SK-N-SH (cell line): ENCODE data around the gene CBX8. TPM values are rescaled to one million over a fixed set of nuclear protein-coding genes. Genes with fewer than 3 reads are reported as not detected.
A peak's percentile ranks its signal among the peaks of the same experiment; 100 is the strongest.

Source experiments
- CTCF ChIA-PET: fragments of 300-600, 350-600 bp; formaldehyde crosslinking; extraction: SDS; loops from one replicate; lab custom pipeline; 2021; lab: Yijun Ruan, JAX
- POLR2A ChIA-PET: fragments of 350-600 bp; sonication (Branson Sonifier 250); formaldehyde crosslinking; extraction: SDS; loops from one replicate; lab custom pipeline; 2020; ENCODE audit warnings: antibody characterized with exemption, inconsistent platforms; lab: Yijun Ruan, JAX
- DNase-seq: peaks from one replicate; pipeline ENCODE4 v3.0.0; 2012
- H2AFZ ChIP-seq: fragments of 200-600 bp; sonication (generic); 2 replicates; pipeline ENCODE4 v1.8.1; 2016; ENCODE audit warnings: antibody characterized with exemption, mild to moderate bottlenecking, low read depth
- H3F3A ChIP-seq: fragments of 200-600 bp; sonication (generic); replicated peaks from 2 replicates; pipeline ENCODE3; 2016; ENCODE audit warnings: antibody characterized with exemption, mild to moderate bottlenecking; ENCODE audit not compliant: insufficient read depth
- H3K27ac ChIP-seq, 2 experiments: fragments of 200-500 bp in 1 of 2; fragments of 200-600 bp in 1 of 2; sonication (Bioruptor generic) in 1 of 2; sonication (generic), shearing (Covaris generic) in 1 of 2; 2 replicates each; pipeline versions ENCODE4 v1.5.1 to v1.6.1; 2014 to 2016; ENCODE audit warnings: low read depth in 2 of 2, inconsistent platforms in 1 of 2, low read length in 1 of 2, mild to moderate bottlenecking in 1 of 2, mixed read lengths in 1 of 2
- H3K27me3 ChIP-seq: fragments of 200-600 bp; sonication (generic), shearing (Covaris generic); 2 replicates; pipeline ENCODE4 v1.6.1; 2016; ENCODE audit warnings: mixed run types; ENCODE audit not compliant: insufficient read depth
- H3K36me3 ChIP-seq, 2 experiments: fragments of 200-500 bp in 1 of 2; fragments of 200-600 bp in 1 of 2; sonication (Bioruptor generic) in 1 of 2; sonication (generic) in 1 of 2; replicated peaks in 1 of 2; 2 replicates each; pipeline versions ENCODE3 to v1.5.1; 2014 to 2016; ENCODE audit warnings: low read length in 1 of 2, mild to moderate bottlenecking in 1 of 2; ENCODE audit not compliant: insufficient read depth in 2 of 2, control insufficient read depth in 1 of 2
- H3K4me1 ChIP-seq, 2 experiments: fragments of 200-500 bp in 1 of 2; fragments of 200-600 bp in 1 of 2; sonication (Bioruptor generic) in 1 of 2; sonication (generic), shearing (Covaris generic) in 1 of 2; 2 replicates each; pipeline versions ENCODE4 v1.5.1 to v1.6.1; 2014 to 2016; ENCODE audit warnings: low read depth in 1 of 2, low read length in 1 of 2, mixed run types in 1 of 2; ENCODE audit not compliant: insufficient read depth in 2 of 2, control insufficient read depth in 1 of 2
- H3K4me2 ChIP-seq: fragments of 200-600 bp; sonication (generic), shearing (Covaris generic); 2 replicates; pipeline ENCODE4 v1.6.1; 2017; ENCODE audit warnings: mixed run types
- H3K4me3 ChIP-seq, 2 experiments: fragments of 200-500 bp in 1 of 2; fragments of 200-600 bp in 1 of 2; sonication (Bioruptor generic) in 1 of 2; sonication (generic), shearing (Covaris generic) in 1 of 2; 2 replicates each; pipeline versions ENCODE4 v1.5.1 to v1.8.1; 2014 to 2016; ENCODE audit warnings: low read depth in 2 of 2, inconsistent platforms in 1 of 2, low read length in 1 of 2, mild to moderate bottlenecking in 1 of 2, mixed read lengths in 1 of 2, moderate library complexity in 1 of 2
- H3K79me2 ChIP-seq: fragments of 200-600 bp; sonication (generic); 2 replicates; pipeline ENCODE4 v1.8.1; 2017; ENCODE audit warnings: mild to moderate bottlenecking; ENCODE audit not compliant: insufficient read depth
- H3K9ac ChIP-seq: fragments of 200-600 bp; sonication (generic); 2 replicates; pipeline ENCODE4 v1.6.1; 2017; ENCODE audit warnings: mixed run types
- H3K9me2 ChIP-seq: fragments of 200-600 bp; sonication (generic); 2 replicates; pipeline ENCODE4 v1.6.1; 2017; ENCODE audit warnings: mixed run types
- H3K9me3 ChIP-seq: fragments of 200-600 bp; sonication (generic); 2 replicates; pipeline ENCODE4 v1.6.1; 2017; ENCODE audit warnings: mixed run types, mild to moderate bottlenecking, moderate library complexity
- H4K20me1 ChIP-seq: fragments of 200-600 bp; sonication (generic); 2 replicates; pipeline ENCODE4 v1.6.1; 2017; ENCODE audit warnings: mild to moderate bottlenecking, mixed run types; ENCODE audit not compliant: insufficient read depth
- CHD2 ChIP-seq: fragments of 150-350 bp; IDR thresholded peaks from 2 replicates; pipeline ENCODE4 v1.6.1; 2018; ENCODE audit warnings: low read length; ENCODE audit not compliant: partially characterized antibody
- CTCF ChIP-seq: fragments of 200-600 bp; sonication (generic); IDR thresholded peaks from 2 replicates; pipeline ENCODE4 v1.6.1; 2017; ENCODE audit warnings: antibody characterized with exemption, mild to moderate bottlenecking, moderate library complexity
- ELF1 ChIP-seq: IDR thresholded peaks from 2 replicates; pipeline ENCODE4 v1.4.0; 2012
- FOSL2 ChIP-seq: IDR thresholded peaks from 2 replicates; pipeline ENCODE4 v1.4.0; 2012; ENCODE audit warnings: low read depth, mild to moderate bottlenecking, moderate library complexity, borderline replicate concordance
- FOXJ3 ChIP-seq: sonication (generic); formaldehyde crosslinking; IDR thresholded peaks from 2 replicates; pipeline ENCODE4 v1.5.1; 2020; ENCODE audit warnings: mild to moderate bottlenecking, missing genetic modification reagents
- FOXM1 ChIP-seq: IDR thresholded peaks from 2 replicates; pipeline ENCODE4 v1.4.0; 2012; ENCODE audit warnings: low read depth, mild to moderate bottlenecking
- GABPA ChIP-seq: IDR thresholded peaks from 2 replicates; pipeline ENCODE4 v1.4.0; 2012; ENCODE audit warnings: low read depth, mild to moderate bottlenecking
- IRF3 ChIP-seq: fragments of 150-350 bp; IDR thresholded peaks from 2 replicates; pipeline ENCODE4 v1.6.1; 2016; ENCODE audit warnings: mild to moderate bottlenecking, low read depth, low read length
- MAX ChIP-seq: IDR thresholded peaks from 2 replicates; pipeline ENCODE4 v1.4.0; 2012; ENCODE audit warnings: low read depth
- MEF2A ChIP-seq: IDR thresholded peaks from 2 replicates; pipeline ENCODE4 v1.4.0; 2012; ENCODE audit warnings: low read depth, borderline replicate concordance
- PBX3 ChIP-seq: IDR thresholded peaks from 2 replicates; pipeline ENCODE4; 2012
- POLR2AphosphoS5 ChIP-seq: IDR thresholded peaks from 2 replicates; pipeline ENCODE4 v1.6.1; 2012; ENCODE audit warnings: low read depth, low read length
- RCOR1 ChIP-seq: fragments of 150-350 bp; IDR thresholded peaks from 2 replicates; pipeline ENCODE4 v1.6.1; 2017; ENCODE audit warnings: antibody characterized with exemption, low read length
- REST ChIP-seq: IDR thresholded peaks from 2 replicates; pipeline ENCODE4 v1.6.1; 2012; ENCODE audit warnings: mild to moderate bottlenecking, low read depth, low read length, moderate library complexity
- RFX5 ChIP-seq: IDR thresholded peaks from 2 replicates; pipeline ENCODE4 v1.6.1; 2012; ENCODE audit warnings: mild to moderate bottlenecking, improper control_type of control experiment, low read length
- TAF1 ChIP-seq: IDR thresholded peaks from 2 replicates; pipeline ENCODE4 v1.6.1; 2012; ENCODE audit warnings: low read depth, mild to moderate bottlenecking, low read length, moderate library complexity, borderline replicate concordance
- TEAD4 ChIP-seq: IDR thresholded peaks from 2 replicates; pipeline ENCODE4 v1.4.0; 2012; ENCODE audit warnings: mild to moderate bottlenecking, borderline replicate concordance; ENCODE audit not compliant: insufficient read depth
- USF1 ChIP-seq: IDR thresholded peaks from 2 replicates; pipeline ENCODE4 v1.4.0; 2012; ENCODE audit warnings: low read depth, borderline replicate concordance
- WGBS: methylation state at CpG from one replicate; pipeline ENCODE4 v1.1.6; 2017; ENCODE audit warnings: low lambda C conversion rate; 5-methylcytosine and 5-hydroxymethylcytosine counted together
- polyA plus RNA-seq, 3 experiments: library from polyadenylated mRNA; depleted of rRNA; stranded (reverse); fragments of >200 nt; gene quantifications; 2 replicates each; pipeline ENCODE4 v1.2.3, GENCODE V29; 2012

CBX8 gene
- polyA plus RNA-seq, 1 of the 3 experiments (the other 2 are of a cell fraction), result 2.9 TPM

GRCh38 chr17:79811011-79811867, 14.4 kb upstream of the CBX8 start (continued):
- TF ChIP-seq REST (peak; percentile 53; the same call in 1 of the 2 replicates), USF1 (no peak), PBX3 (no peak), FOSL2 (no peak), MAX (peak; percentile 88), RFX5 (peak; percentile 14; the same call in 1 of the 2 replicates), TEAD4 (no peak), CHD2 (peak; percentile 95)
- TF ChIP-seq, all 33 proteins: peak for 13

GRCh38 chr17:79810130-79811010, 13.5 kb upstream of the CBX8 start:
- Histone ChIP-seq H3K27me3 (peaks cover 43% of the 10 kb centered on the region), H3K4me1 (peaks cover 15 to 41% of the 10 kb centered on the region in 2 experiments), H2AFZ (peak overlapping the region; percentile 96), H3K9ac (no peak overlapping the region), H3K9me2 (no peaks in the 10 kb centered on the region), H3K9me3 (no peaks in the 10 kb centered on the region), H3K27ac (peak overlapping the region in 1 of 2 experiments; percentile 90; a peak in 2 of 4 replicates), H3K36me3 (no peaks in the 10 kb centered on the region), H4K20me1 (no peaks in the 10 kb centered on the region), H3F3A (peaks cover 19% of the 10 kb centered on the region), H3K4me2 (peak overlapping the region; percentile 100), H3K79me2 (no peaks in the 10 kb centered on the region), H3K4me3 (peak overlapping the region; percentile 51 to 64)
- DNase-seq, result peak; percentile 97
- ChIA-PET CTCF (interaction anchor here (0.6 to 14.7 kb wide), 39 partner anchors 9 to 609 kb away, joined by 3 to 274 read pairs (median 5); partner anchors contain the start of genes CBX2, CBX4 and CBX8), POLR2A (interaction anchor here (0.5 to 6.9 kb wide), 10 partner anchors 12 to 238 kb away, joined by 3 to 93 read pairs (median 6); partner anchors contain the start of genes CBX4 and CBX8)
- 1% methylated on average over 64 of the region's 79 CpGs for WGBS
- TF ChIP-seq FOXM1 (no peak), TAF1 (no peak), TEAD4 (no peak), CTCF (no peak), GABPA (no peak), MEF2A (no peak), RCOR1 (0 out of 2 replicates have a peak, but pooled peaks have one; percentile 49), ELF1 (no peak), POLR2AphosphoS5 (no peak), FOXJ3 (CRISPR knock-in tag) (no peak), IRF3 (no peak)
